NOMO-1 treated with DMSO at 0.1 percent for 48 hours (cell line): Measurements from ENCODE around the gene RANBP3L.
"Not testable (repeated sequence)": the region's sequence is repeated elsewhere in the genome, so short reads cannot be mapped to it uniquely, and the experiment has no call there.

Experiments
- DNase-seq: peaks from one replicate; lab custom pipeline; 2025; ENCODE audit not compliant: unreplicated experiment; lab: John Stamatoyannopoulos, UW

The RANBP3L gene, protein sequence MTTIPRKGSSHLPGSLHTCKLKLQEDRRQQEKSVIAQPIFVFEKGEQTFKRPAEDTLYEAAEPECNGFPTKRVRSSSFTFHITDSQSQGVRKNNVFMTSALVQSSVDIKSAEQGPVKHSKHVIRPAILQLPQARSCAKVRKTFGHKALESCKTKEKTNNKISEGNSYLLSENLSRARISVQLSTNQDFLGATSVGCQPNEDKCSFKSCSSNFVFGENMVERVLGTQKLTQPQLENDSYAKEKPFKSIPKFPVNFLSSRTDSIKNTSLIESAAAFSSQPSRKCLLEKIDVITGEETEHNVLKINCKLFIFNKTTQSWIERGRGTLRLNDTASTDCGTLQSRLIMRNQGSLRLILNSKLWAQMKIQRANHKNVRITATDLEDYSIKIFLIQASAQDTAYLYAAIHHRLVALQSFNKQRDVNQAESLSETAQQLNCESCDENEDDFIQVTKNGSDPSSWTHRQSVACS

DNA sequence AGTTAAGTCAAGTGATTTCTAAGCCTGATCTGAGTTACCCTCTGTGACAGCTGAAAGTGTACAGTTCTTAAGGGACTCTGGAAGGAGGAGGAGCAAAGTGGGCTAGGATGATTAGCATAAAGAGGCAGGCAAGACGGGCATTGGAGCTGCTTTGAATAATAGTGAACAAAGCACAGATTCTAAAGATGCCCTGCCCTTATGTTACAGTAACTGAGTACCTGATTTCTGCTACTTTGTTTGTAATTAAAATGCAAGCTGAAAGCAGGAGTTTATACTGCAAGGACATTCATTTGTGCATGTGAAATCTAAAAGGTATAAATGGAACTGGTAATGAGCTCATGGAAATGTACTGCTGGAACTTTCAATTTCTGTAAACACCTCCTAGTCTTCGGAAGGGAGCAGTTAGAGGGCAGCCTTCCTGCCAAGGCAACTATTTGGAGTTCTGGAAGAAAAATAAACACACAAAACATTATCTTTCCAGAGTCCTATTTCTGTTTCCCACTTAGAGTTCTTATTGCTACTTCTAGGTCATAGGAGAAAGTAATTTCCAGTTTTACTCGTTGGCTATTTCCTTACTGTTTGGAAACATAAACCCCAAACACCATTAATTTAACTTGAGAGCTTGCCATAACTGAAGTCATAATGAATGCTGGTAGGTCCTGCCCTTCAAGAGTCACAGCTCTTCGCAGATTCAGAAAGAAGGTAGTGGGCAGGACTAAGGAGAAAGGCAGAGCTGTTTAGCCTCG is at the start of gene RANBP3L:
TSS of gene RANBP3L (minus strand) at position 45 of the 746 bp plus-strand sequence. CDS start 486 bp downstream, outside the sequence.
- peak; percentile 70 for DNase-seq

GRCh38 chr5:36346896-36347690 is 45.4 kb upstream of the RANBP3L start:
- no peak for DNase-seq

DNA sequence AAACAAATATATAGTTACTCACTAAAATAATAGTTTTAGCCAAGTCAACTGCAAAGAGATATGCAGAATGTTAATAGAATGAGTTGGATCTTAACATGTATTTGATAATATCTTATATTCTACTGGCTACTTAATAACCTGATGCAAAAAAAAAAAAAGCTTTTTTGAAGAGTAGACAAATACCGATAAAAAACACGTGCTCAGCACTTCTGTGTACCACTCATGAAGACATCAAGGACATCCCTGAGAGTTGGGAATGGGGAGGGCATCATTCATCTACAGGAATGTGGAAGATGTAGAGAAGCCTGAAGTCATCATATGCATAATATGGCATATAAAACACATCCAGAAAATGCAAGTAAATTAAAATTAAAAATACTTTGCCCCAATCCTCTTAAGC is 43.2 kb upstream of the RANBP3L start:
- no peak for DNase-seq

- not testable (repeated sequence) for DNase-seq
These were observed 40.0 kb upstream of the RANBP3L start for GRCh38 chr5:36341720-36342119.

- no peak for DNase-seq
These were observed 35.9 kb upstream of the RANBP3L start for GRCh38 chr5:36337597-36337996.

DNA sequence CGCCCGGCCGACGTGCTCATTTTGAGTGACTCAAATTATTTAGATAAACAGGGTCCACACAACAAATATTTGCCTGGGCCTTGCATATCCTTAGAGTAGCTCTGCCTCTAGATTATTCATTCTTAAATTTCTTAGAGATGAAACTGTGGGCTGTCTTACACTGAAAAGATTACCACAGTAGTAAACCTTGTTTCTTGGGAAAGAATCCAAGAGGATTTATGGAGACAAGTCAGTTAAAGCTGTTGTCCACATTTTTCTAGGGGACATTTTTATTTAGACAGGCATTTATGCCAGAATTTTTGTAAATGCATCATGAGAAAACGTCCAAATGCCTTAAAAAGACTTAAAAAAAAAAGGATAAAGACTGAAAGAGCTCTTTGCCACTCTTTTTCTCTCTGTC is 32.6 kb upstream of the RANBP3L start:
- no peak for DNase-seq

DNA sequence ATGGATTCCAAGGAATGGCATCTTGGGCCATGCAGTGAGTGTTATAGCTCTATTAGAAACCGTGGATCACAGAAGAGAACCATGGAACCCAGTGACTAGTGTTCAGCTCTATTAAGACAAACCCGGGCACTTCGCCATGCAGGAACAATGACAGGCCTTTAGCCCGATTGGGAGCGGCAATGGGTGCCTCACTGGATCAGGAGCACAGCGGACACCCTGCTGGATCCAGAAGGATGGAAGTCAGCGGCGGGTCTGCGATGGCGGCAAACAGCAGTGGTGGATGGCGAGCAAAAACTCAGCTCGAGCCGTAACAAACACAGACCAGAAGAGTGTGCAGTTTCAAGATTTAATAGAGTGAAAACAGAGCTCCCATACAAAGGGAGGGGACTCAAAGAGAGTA is 31.0 kb upstream of the RANBP3L start:
- DNase-seq: not testable (repeated sequence)

GRCh38 chr5:36325196-36325595 is 23.5 kb upstream of the RANBP3L start:
- no peak for DNase-seq

- DNase-seq: no peak
These were observed 22.5 kb upstream of the RANBP3L start for GRCh38 chr5:36323926-36324781.

DNA sequence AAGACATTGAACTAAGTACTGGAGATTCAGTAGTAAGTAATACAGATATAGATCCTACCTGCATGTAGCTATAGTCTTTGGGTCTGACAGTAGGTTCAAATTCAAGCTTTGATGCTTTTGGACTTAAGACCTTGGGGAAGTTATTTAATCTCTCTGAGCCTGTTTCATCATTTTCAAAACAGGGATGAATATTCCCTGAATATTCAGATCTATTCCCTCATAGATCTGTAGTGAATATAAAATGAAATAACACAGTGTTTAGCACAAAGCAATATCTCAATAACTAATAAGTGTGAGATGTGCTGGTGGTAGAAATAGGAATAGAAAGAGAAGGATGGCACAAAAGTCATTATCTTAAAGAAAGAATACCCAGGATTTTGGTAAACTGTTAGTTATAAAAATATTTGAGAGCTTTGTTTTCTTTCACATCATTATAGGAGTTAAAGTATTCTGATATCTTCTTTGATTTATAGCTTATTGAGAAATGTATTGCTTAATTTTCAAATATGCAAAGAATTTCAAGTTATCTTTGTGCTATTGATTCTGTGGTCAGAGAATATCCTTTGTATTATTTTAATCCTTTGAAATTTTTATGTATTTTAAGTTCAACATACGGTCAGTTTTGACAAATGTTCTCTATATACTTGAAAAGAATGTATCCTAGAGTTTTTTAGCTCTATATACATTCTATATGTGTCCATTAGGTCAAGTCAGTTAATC is 11.4 kb upstream of the RANBP3L start:
- no peak for DNase-seq

- DNase-seq: no peak
These were observed 10.3 kb upstream of the RANBP3L start for GRCh38 chr5:36311956-36312355.

DNA sequence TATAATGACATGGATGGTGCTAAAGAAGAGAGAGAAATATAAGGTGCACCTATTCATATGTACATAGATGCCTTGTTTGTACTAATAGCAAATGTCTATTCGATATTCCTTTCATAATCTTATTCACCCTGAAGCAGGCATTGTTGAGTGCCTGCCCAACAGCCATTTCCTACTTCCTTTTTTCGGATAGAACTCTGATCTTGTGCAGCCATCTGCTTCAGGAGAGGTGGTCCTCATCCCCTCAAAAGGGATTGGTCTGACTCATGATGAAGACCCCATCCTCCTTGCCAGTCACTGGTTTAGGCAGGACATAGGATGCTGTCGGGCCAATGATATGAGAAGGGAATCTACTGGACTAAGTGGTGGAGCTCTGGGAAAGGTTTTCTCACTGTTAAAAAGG is 8.4 kb upstream of the RANBP3L start:
- DNase-seq: peak; percentile 22

DNA sequence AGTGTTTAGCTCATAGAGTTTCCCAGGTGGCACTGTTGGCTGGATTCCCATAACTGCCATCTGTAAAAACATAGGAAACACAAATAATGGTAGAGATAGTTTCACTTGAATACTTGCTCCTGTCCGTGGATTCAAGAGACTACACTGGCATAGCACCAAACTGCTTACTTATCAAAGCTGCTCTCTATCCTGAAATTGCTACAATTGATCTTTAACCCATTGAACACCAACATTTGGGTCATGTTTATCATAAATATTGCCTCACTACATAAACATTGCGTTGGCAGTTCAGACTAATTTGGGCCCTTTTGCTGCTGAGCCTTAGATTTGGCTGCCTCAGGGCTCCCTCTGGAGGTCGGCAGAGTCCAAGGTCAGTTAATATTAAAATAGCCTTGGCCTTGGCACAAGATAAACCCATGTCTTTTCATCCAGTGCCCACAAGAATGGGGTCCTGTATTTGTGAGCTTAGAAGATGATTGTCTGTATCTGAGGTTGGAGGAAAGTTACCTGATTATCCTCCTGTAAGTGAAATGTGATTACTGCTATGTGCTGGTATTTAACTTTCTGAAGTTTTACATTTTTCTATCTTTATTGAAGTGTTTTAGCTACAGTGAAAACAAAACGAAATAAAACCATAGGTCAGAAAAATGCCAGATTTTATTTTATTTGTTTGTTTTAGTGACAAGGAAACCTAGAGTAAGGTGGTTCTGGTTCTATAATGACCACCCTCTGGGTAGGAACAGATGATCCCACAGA is 4.0 kb upstream of the RANBP3L start:
- DNase-seq: peak; percentile 74

- DNase-seq: peak; percentile 16
These were observed 2.5 kb upstream of the RANBP3L start for GRCh38 chr5:36304095-36304805.

DNA sequence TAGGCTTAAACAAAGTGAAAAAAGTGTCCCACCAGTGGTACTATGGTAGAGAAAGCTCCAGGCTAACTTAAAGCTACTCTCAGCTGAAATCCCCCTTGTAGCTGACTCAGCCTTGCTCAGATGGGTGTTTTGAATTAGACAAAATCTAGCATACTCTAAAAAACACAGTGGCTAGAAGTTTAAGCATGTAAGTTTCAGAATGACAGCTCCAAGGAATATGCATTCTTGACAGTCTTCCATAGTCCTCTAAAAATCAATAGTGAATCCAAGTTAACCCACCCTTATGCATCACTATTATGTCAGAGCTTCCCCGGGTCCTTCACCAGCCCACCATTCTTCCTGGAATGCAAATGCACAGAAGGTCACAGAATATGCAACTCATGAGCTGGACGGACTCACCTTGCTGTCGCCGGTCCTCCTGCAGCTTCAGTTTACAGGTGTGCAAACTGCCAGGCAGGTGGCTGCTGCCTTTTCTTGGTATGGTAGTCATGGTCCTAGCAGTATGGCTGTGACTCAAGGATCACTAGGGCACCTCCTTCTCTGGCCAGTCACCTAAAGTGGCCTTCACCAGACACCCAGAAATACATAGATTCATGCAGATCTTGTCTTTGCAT is 668 bp downstream of the RANBP3L start:
- DNase-seq: no peak

- DNase-seq: no peak
These were observed 1.3 kb downstream of the RANBP3L start for GRCh38 chr5:36300191-36300926.

DNA sequence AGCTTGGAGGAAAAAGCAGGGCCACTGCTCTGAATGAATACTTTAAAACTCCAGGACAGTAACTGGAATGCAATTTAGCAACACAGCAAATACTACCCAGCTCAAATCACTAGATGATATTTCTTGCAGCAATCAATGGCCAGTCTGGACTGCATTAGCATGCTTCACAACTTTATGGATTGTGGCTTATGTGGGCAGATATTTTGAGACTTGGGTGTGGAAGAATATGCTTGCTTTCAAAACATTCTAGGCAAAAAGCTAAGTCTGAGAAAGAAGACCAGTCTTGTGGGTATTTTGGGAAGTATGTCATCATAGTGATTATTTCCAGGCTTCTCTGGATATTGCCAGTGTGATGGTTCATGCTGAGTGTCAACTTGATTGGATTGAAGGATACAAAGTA is 3.1 kb downstream of the RANBP3L start:
- DNase-seq: peak; percentile 44
